Urothelium cell line (cell line): ENCODE results near the gene GPBAR1.

Experiments
- DNase-seq: peaks from one replicate; pipeline ENCODE4 v3.0.0; 2011; ENCODE audit warnings: low spot score, mixed read lengths
- FAIRE-seq: peaks from 2 replicates; lab custom pipeline; 2011; peaks lifted over from hg19 to GRCh38; lab: Jason Lieb, UNC

GPBAR1 gene, protein sequence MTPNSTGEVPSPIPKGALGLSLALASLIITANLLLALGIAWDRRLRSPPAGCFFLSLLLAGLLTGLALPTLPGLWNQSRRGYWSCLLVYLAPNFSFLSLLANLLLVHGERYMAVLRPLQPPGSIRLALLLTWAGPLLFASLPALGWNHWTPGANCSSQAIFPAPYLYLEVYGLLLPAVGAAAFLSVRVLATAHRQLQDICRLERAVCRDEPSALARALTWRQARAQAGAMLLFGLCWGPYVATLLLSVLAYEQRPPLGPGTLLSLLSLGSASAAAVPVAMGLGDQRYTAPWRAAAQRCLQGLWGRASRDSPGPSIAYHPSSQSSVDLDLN

DNA sequence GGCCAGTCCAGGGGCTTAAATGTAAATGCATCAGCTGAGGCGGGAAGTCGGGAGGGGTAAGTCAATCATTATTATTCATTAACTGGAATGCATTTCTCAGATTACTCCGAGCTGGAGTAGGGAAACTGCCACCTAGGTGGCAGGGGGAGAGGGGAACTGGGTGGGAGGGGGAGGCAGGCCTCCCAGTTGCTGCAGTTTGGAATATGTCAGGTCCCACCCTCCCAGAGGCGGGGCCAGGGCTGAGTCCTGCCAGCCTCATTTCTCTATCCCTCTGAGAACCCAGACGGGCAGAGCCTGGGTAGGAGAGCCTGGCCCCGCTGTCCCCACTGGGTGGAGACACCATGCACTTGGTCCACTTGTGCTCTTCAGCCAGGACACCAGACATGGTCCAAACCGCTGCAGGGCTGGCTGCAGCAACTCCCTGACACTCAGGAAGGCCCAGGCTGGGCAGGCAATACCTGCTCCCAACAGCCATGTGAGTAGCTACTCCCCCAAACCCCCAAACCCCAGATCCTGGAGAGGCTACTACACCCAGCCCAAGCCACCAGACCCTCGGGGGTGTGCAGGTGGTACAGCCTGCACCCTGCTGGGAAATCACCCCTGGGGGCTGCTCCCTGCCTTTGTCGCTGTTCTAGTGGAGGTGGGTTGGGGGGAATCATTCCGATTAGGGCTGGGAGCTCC lies at the start of gene GPBAR1:
Gene GPBAR1 (plus strand): TSS at position 274 of the 681 bp plus-strand sequence. CDS start 1,710 bp downstream, outside the sequence.
- no peak for DNase-seq

DNA sequence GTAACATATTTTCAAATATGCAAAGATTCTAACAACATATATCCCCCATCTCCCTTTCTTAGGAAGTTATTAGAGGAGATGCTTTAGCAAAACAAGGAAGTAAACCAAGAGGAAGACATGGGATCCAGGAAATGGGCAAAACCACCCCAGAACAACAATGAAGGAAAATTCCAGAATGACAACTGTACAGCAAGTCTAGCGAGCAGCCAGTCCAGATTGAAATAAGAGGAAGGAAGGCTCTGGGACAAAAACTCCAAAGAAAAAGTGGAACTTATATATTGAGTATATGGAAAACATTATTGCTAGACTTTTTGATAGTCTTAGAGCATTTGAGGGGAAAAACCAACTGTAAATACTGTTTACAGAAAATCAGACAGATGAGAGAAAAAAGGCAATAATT lies 46.7 kb upstream of the GPBAR1 start:
- no peak for DNase-seq
- no peak for FAIRE-seq

More for the DNA sequence above, at the start of gene GPBAR1:
- FAIRE-seq: no peak

DNA sequence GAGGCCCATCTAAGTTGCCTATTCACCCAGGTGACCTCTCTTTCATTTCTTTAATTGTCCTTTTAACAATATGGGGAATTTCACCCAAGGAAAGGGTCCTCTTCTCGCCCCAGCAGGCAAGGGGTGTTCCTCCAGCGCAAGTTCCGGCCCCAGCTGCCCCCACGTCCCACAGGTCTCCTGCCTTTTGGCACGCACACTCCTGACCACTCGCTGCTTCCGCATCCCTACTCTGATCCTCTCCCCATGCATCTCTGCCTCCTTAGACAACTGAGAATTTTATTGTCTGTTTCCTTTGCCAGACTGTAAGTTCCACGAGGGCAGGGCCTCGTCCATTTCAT lies 44.5 kb upstream of the GPBAR1 start:
- no peak for FAIRE-seq
- no peak for DNase-seq

DNA sequence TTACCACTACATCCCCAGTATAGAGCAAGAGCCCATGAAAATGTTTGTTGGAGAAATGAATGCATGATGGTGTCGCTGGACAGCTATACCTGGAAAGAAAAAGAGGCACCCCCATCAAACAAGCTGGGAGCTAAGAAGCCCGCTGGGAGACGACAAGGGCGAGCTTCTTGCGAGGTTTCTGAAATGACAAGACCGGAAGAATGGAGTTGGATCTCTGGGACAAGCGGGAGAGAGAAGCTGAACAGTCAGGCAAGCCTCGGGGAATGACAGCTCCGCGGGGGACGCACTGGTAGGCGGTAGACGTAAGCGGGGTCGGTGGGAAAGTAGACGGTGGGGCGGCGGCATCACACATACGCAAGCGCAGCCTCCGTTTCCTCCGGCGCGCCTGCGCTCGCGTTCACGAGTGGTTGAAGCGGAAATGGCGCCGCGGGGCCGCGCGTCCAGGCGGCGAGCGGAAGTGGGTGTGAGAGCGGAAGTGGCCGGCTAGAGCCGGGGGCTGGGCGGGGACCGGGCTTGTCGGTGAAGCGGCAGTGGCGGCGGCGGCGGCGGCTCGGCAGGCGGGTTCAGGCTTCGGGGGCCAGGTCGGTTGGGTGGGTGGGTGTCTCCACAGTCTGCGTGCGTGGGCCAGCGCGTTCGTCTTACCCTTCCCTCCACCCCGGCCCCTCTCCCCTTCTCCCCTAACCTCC lies 44.0 kb upstream of the GPBAR1 start, which contains the start of gene ARPC2:
Gene ARPC2 (plus strand): TSS at position 516 of the 686 bp plus-strand sequence. CDS start 282 bp downstream, outside the sequence.
- DNase-seq (peak; percentile 95), FAIRE-seq (peak; percentile 93)

DNA sequence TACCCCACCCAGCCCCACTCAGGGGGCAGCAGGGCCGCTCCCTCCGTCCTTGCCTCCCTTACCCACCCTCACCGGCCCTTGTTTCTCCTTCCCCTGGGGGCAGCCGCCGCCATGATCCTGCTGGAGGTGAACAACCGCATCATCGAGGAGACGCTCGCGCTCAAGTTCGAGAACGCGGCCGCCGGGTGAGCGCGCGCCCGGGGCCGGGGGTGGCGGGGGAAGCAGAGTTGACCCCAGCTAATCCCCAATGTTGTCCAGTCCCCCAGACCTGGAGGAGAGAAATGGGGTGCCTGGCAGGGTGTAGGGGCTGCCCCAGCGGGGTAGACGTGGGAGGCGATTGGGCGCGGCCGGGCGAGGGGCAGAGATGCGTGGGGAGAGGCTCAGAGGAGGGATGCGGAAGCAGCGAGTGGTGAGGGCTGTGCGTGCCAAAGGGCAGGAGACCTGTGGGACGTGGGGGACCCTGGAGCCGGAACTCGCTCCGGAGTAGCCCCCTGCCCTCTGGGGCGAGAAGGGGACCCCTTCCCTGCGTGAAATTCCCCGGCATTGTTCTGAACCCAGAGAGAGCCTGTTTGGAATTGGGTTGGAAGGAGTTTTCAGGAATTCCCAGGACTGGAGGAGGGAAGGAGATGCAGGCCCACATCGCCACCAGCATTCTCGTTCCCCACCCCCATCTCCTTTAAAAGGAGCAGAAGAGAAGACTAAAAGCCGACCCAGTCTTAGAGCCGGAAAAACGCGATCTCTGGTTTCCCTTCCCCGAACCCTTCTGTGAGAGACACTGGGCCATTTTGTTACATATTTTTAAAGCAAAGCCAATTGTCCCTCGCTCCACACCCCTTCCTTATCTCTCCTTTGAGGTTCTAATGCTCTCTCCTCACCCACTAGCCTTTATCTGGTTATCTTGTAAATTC lies 43.2 kb upstream of the GPBAR1 start:
- DNase-seq: peak; percentile 57
- no peak for FAIRE-seq

DNA sequence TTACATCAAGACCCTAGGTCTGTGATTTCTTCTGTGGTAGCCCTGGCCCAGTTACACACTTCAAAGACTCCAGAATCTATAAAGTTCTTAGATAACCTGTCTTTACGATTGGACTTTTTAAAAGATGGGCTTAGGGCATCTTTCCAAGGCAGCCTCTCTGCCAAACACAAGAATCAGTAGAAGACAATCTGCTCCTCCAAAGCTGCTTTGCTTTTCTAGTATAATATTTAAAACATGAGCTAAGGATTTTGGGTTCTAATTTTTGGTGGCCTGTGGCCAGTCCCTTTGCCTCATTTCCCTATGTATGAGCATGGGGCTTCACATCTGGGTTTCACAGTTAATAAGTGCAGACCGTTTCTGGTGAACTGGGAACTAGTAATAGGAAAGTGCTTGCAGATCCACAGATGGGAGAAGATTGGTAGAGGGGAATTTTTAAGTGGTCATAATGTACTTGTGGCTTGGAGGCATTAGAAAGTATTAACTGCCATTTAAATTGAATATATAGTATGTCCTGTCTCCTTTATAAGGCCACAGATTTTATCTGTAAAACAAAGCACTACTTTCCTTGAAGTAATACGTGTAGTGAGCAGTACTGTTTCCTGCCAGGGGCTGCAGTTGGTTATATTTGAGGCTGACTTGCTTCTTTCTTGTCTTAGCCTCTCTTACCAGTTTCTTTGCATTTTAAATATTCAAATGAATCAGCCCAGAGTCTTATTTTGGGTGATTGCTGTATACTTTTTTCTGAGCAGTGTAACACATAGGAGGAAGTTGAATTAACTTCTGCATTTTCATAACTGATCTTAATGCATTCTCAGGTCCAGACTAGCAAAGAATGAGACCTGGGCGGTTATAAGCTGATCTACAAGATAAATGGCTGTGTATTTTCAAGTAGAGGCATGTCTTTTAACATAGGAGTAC lies 42.3 kb upstream of the GPBAR1 start:
- no peak for DNase-seq
- FAIRE-seq: no peak

DNA sequence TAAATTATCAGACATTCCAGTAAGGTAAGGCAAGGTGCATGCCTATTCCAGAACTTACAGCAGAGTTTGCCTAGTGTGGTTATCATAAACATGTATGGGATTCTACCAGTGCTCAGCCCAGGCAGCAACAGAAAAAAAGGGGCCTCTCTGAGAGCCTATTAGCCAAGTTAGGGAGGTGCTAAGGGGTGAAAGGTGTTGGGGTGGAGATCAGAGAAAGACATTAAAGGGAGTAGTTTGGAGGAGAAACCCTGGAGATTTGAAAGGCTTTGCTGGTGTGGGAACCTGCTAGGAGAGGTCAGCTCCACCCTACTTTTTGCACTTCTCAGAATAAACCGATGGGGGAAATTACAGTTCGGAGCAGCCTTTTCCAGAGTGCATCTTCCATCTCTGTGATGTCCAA lies 40.9 kb upstream of the GPBAR1 start:
- FAIRE-seq: no peak
- no peak for DNase-seq

DNA sequence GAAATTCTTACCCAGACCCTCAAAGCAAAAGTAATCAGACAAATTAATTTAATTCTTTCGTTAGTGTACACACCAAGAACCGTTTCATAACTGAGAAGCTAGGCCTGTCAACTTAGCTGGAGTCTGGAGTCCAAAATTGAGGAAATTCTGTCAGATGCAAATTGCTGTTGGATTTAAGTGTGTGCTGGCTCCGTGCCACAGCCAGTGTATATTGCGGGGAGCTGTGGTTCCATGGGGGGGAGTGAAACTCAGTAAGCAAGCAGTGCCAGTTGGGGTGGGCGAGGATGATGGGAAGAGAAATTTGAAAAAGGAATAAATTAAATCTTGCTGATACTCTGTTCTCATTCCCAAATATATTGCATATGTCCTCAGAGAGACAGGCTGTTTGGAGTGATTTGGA lies 39.8 kb upstream of the GPBAR1 start:
- no peak for FAIRE-seq

DNA sequence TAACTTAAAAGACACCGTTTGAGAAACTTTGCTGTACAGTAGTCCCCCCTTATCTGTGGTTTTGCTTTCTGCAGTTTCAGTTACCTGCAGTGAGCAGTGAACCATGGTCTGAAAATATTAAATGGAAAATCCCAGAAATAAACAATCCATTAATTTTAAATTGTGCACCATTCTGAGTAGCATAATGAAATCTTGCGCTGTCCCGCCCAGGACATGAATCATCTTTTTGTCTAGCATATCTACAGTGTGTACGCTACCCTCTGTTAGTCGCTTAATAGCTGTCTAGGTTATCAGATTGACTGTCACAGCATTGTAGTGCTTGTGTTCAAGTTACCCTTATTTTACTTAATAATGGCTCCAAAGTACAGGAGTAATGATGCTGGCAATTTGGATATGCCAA lies 37.8 kb upstream of the GPBAR1 start:
- FAIRE-seq (no peak), DNase-seq (no peak)

More for the DNA sequence above, 39.8 kb upstream of the GPBAR1 start:
- DNase-seq: no peak

DNA sequence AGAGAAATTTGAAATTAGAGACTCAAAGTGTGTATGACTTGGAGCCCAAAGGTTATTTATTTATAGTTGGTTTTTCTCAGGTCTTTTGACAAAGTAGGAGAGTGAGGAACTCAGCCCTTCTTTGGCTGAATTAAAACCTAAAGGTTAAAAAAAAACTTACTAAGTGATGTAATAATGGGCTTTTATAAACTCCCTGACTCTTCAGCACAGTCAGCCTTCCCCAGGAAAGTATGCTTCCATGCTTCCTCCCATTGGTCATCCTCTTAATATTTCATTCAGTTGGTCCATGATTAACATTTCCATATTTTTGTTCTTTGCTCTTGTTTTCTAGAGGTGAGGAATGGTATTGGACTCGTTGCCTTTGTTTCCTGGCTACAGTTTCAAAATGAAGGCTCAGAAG lies 36.6 kb upstream of the GPBAR1 start:
- no peak for DNase-seq
- FAIRE-seq: no peak

DNA sequence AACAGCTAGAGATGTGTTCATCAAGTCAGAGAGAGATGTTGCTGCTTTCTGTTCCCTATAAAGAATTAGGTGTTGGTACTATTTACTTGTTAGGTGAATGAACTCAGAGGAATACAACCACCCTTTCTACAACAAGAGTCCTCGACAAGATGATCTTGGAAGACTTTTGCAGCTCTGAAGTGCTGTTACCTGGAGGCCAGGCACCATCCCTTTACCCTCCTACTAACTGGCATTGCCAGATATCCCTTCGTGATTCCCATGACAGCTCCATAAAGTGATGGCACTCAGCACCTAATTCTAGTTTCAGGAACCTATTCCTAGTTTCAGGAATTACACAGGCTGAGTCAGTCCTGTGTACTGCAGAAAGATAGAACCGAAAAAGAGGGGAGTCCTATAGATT lies 33.9 kb upstream of the GPBAR1 start:
- no peak for DNase-seq
- no peak for FAIRE-seq

DNA sequence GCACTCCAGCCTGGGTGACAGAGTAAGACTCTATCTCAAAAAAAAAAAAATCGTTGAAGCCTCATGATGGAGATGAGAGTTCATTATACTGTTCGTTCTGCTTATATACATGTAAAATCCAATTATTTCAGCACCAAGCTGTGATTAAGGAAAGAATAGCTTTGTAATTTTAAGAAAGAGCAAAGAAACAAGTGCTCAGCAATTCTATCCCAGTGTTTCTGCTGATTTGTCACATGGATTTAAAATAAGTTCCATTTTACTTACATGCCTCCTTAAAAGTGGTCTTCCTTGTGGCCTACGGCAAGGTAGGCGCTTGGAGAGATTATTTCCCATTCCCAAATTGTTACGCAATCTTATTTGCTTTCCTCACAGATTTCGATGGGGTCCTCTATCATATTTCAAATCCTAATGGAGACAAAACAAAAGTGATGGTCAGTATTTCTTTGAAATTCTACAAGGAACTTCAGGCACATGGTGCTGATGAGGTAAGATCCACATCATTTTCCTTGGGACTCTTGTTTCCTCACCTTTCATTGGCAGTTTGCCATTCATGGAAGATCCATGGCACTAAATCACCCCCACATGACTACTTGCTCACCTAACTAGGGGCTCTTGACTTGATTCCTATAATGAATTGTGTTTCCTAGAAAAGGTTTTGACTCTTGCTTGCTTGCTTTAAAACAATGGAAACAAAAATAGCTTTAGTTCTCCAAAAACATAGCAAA lies 32.3 kb upstream of the GPBAR1 start:
- DNase-seq (no peak), FAIRE-seq (no peak)

DNA sequence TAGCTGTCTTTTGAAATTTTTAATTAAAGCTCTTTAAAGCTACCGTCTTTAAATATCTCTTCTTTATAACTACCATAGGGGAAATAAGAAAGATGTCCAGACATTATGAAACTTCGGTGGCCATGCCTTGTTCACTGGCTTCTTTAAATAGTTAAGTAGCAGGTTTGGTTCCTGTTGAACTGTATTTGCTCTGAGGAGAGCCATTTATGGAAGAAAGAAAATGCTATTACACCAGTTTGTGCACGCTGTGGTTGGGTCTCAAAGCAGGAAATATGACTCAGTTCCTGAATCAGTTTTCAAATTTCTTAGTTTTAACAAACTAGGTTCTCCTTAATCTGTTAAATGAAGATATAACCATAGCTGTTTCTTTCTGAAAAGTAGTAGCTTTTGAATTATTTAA lies 31.6 kb upstream of the GPBAR1 start:
- FAIRE-seq (no peak), DNase-seq (no peak)

DNA sequence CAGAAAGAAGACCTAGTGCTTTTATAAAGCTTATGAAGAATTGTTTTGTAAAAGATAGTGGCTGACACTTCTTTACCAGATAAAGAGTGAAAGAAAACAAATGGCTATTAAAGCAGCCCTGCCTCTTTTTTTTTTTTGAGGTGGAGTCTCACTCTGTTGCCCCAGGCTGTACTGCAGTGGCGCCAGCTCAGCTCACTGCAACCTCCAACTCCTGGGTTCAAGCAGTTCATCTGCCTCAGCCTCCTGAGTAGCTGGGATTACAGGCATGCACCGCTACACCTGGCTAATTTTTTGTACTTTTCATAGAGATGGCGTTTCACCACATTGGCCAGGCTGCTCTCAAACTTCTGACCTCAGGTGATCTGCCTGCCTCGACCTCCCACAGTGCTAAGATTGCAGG lies 31.0 kb upstream of the GPBAR1 start:
- DNase-seq (no peak), FAIRE-seq (no peak)

DNA sequence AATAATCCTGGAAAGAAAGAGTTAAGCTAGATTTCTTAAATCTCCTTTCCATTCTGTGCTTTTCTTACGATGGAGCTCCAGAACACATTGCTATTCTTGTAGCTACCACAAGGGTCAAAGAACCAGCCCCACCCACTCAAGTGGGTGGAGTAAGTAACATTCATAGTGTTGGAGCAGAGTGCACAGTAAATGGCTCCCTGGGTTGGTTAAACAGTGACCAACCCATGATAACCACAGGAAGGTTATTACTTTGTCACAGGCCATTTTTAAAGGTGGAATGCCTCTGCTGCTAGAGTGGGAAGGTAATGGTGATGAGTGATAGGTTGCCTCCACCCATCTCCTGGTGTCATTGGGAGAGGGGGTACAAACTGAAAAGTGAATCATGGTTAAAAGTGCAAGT lies 29.9 kb upstream of the GPBAR1 start:
- DNase-seq (peak; percentile 16), FAIRE-seq (no peak)

DNA sequence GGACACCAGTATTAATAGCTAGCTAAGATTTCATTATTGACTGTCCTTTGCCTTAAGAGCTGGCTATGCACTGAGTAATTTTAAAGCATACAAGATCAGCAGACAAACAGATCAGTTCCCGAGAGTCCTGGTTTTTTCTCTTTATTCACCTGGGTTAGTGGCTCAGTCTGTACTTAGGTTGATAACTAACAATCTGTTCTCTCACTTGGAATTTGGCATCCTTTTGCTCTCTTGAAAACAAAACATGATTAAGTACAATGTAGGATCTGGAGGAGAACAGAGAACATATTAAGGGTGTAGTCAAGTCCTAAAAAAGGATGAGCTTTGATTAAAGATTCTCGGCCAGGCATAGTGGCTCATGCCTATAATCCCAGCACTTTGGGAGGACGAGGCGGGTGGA lies 27.3 kb upstream of the GPBAR1 start:
- DNase-seq (no peak), FAIRE-seq (no peak)

DNA sequence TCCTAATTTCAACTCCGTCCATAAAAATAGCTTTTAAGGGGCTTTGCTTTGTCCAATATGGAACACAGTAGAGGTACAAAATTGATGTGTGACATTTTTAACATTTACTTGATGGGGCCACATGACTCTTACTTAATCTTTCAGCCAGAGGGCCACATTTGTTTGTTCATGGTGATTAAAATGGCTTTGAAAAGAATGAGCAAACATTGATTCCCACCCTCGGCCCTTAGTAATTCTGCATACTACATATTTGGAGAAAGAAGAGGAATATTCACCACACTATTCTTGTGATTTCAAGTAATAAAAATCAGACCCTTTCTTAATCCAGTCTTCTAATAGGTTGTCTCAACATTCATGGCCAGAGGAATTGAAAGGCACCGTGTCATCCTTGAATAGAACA lies 26.3 kb upstream of the GPBAR1 start:
- FAIRE-seq: no peak

DNA sequence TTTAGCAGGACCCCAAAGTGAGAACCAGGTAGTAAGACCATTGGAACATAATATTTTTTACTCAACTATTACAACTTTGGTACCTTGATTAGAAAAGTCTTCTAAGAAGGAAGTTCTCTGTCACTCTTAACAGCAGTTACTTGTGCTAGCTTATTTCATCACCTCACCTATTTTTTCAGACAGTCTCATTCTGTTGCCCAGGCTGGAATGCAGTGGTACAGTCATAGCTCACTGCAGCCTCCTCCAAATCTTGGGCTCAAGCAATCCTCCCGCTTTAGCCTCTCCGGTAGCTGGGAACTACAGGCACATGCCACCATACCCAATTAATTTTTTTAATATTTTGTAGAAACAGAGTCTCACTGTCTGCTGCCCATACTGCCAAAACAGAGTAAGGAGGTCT lies 25.8 kb upstream of the GPBAR1 start:
- FAIRE-seq (no peak), DNase-seq (no peak)

More for the DNA sequence above, 26.3 kb upstream of the GPBAR1 start:
- no peak for DNase-seq

DNA sequence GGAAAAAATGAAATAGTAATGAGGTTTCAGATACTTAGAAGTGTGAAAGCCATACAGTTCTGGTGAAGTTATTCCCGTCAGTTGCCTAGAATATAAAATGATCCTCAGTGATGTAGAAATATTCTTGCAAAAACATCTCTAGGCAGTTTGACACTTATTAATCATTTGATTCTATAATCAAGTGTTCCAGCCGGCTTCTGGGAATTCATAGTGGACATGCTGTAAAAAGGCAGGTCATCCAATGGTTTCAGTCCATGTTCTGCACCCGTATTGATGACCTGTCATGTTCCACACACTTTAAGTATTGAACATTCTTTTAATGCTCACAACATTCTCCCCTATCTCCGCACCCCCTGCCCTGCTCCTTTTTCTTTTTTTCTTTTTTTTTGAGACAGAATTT lies 24.0 kb upstream of the GPBAR1 start:
- DNase-seq (no peak), FAIRE-seq (no peak)
